K562 (cell line): Measurements from ENCODE around the gene RDH5. TPM values are rescaled to one million over a fixed set of nuclear protein-coding genes. Genes with fewer than 3 reads are reported as not detected.
A peak's percentile ranks its signal among the peaks of the same experiment; 100 is the strongest.

Source experiments
- CBX3 ChIP-seq, 2 experiments: IDR thresholded peaks; 1 replicate in 1 of 2; 2 replicates in 1 of 2; pipeline ENCODE4 v1.6.1; 2012; ENCODE audit warnings: inconsistent platforms in 2 of 2, low read length in 2 of 2, borderline replicate concordance in 1 of 2, control low read depth in 1 of 2
- DNMT1 ChIP-seq: fragments of 450-650 bp; IDR thresholded peaks from 2 replicates; pipeline ENCODE4 v1.6.1; 2016; ENCODE audit warnings: antibody characterized with exemption, mild to moderate bottlenecking
- FOSL1 ChIP-seq: fragments of 200-800 bp; sonication (Bioruptor generic); conservative IDR thresholded peaks from 2 replicates; pipeline ENCODE4 v1.6.1; 2016; ENCODE audit warnings: missing genetic modification characterization, missing compliant biosample characterization
- GATA2 ChIP-seq: sonication (generic); formaldehyde crosslinking; IDR thresholded peaks from 2 replicates; pipeline ENCODE4 v1.4.0; 2020; ENCODE audit warnings: mild to moderate bottlenecking, missing genetic modification reagents
- HBP1 ChIP-seq: fragments of 450-650 bp; formaldehyde crosslinking; IDR thresholded peaks from 2 replicates; pipeline ENCODE4 v1.4.0; 2022; ENCODE audit warnings: missing genetic modification characterization
- KHSRP ChIP-seq: fragments of 450-650 bp; IDR thresholded peaks from 2 replicates; pipeline ENCODE4 v1.6.1; 2017
- KLF13 ChIP-seq: fragments of 450-650 bp; IDR thresholded peaks from 2 replicates; pipeline ENCODE4 v1.6.1; 2016; ENCODE audit warnings: missing genetic modification characterization, low read depth, mild to moderate bottlenecking, missing compliant biosample characterization, moderate library complexity, borderline replicate concordance
- LARP7 ChIP-seq: fragments of 450-650 bp; IDR thresholded peaks from 2 replicates; pipeline ENCODE4 v1.6.1; 2016
- NFXL1 ChIP-seq: fragments of 450-650 bp; formaldehyde crosslinking; IDR thresholded peaks from 2 replicates; pipeline ENCODE4 v1.4.0; 2021; ENCODE audit warnings: mild to moderate bottlenecking
- NR2C1 ChIP-seq, 2 experiments: fragments of 450-650 bp; IDR thresholded peaks; 2 replicates each; pipeline ENCODE4 v1.6.1; 2017; ENCODE audit warnings: mild to moderate bottlenecking in 2 of 2, antibody characterized with exemption in 1 of 2, inconsistent platforms in 1 of 2, missing compliant biosample characterization in 1 of 2, missing genetic modification characterization in 1 of 2
- PHB2 ChIP-seq: fragments of 450-650 bp; IDR thresholded peaks from 2 replicates; pipeline ENCODE4 v1.6.1; 2017; ENCODE audit warnings: low read depth
- PRPF4 ChIP-seq: fragments of 200-400 bp; formaldehyde crosslinking; IDR thresholded peaks from one replicate; pipeline ENCODE4 v1.6.1; 2017; ENCODE audit warnings: low read length, low read depth, mild to moderate bottlenecking; ENCODE audit not compliant: insufficient read depth, poor library complexity, severe bottlenecking
- RBFOX2 ChIP-seq: fragments of 200-400 bp; formaldehyde crosslinking; IDR thresholded peaks from 2 replicates; pipeline ENCODE4 v1.6.1; 2017; ENCODE audit warnings: low read depth, mild to moderate bottlenecking, low read length, moderate library complexity
- RBM15 ChIP-seq: fragments of 200-400 bp; formaldehyde crosslinking; IDR thresholded peaks from 2 replicates; pipeline ENCODE4 v1.6.1; 2018; ENCODE audit warnings: mild to moderate bottlenecking, low read length, moderate library complexity; ENCODE audit not compliant: insufficient read depth
- ZBTB8A ChIP-seq: fragments of 450-650 bp; IDR thresholded peaks from 2 replicates; pipeline ENCODE4 v1.6.1; 2018; ENCODE audit warnings: mild to moderate bottlenecking, moderate library complexity; ENCODE audit not compliant: partially characterized antibody
- ZNF212 ChIP-seq: fragments of 450-650 bp; formaldehyde crosslinking; IDR thresholded peaks from 2 replicates; pipeline ENCODE4 v1.4.0; 2020; ENCODE audit warnings: mild to moderate bottlenecking
- ZNF347 ChIP-seq: fragments of 450-650 bp; formaldehyde crosslinking; IDR thresholded peaks from 2 replicates; pipeline ENCODE4 v1.4.0; 2020; ENCODE audit warnings: low read depth, mild to moderate bottlenecking, moderate library complexity
- polyA plus RNA-seq, 8 experiments: library from polyadenylated mRNA; depleted of rRNA in 4 of 8; stranded (reverse) in 5 of 8; unstranded in 3 of 8; fragments of >200 nt; fragmentation: Nextera tagmentation in 2 of 8; fragmentation: Illumina TruSeq in 1 of 8; extraction: Ambion mirVana in 2 of 8; extraction: Trizol in 1 of 8; gene quantifications; 2 replicates each; pipeline versions ENCODE4 v1.2.1 to v1.2.3, GENCODE V29; 2011 to 2014; ENCODE audit warnings: inconsistent platforms in 1 of 8, missing spikeins in 1 of 8
- total RNA-seq, 7 experiments: library from RNA; depleted of rRNA in 6 of 7; stranded (reverse); fragments of >200 nt in 6 of 7; fragmentation: Illumina TruSeq in 2 of 7; extraction: Trizol in 2 of 7; gene quantifications; 2 replicates each; pipeline versions ENCODE4 v1.2.1 to v1.2.3, GENCODE V29; 2011 to 2021; ENCODE audit warnings: low replicate concordance in 1 of 7
- TF ChIP-seq, protein P1 (sequence below), 2 experiments: fragments of 450-650 bp in 1 of 2; sonication (generic) in 1 of 2; formaldehyde crosslinking in 1 of 2; IDR thresholded peaks; 2 replicates each; pipeline versions ENCODE4 v1.7.1 to v1.9.0; 2016 to 2022; ENCODE audit warnings: inconsistent platforms in 1 of 2, mild to moderate bottlenecking in 1 of 2, missing genetic modification reagents in 1 of 2

The RDH5 gene
- total and polyA plus RNA-seq, 9 of the 15 experiments (the other 6 are each of a cell fraction or from before 2014, with no cell fraction given), result 0.28 to 2.0 (median 1.1) TPM; not detected in 1

GRCh38 chr12:55742719-55743405 is 22.7 kb downstream of the RDH5 start, which contains the start of gene GDF11 (continued):
- TF ChIP-seq, protein P1, sequence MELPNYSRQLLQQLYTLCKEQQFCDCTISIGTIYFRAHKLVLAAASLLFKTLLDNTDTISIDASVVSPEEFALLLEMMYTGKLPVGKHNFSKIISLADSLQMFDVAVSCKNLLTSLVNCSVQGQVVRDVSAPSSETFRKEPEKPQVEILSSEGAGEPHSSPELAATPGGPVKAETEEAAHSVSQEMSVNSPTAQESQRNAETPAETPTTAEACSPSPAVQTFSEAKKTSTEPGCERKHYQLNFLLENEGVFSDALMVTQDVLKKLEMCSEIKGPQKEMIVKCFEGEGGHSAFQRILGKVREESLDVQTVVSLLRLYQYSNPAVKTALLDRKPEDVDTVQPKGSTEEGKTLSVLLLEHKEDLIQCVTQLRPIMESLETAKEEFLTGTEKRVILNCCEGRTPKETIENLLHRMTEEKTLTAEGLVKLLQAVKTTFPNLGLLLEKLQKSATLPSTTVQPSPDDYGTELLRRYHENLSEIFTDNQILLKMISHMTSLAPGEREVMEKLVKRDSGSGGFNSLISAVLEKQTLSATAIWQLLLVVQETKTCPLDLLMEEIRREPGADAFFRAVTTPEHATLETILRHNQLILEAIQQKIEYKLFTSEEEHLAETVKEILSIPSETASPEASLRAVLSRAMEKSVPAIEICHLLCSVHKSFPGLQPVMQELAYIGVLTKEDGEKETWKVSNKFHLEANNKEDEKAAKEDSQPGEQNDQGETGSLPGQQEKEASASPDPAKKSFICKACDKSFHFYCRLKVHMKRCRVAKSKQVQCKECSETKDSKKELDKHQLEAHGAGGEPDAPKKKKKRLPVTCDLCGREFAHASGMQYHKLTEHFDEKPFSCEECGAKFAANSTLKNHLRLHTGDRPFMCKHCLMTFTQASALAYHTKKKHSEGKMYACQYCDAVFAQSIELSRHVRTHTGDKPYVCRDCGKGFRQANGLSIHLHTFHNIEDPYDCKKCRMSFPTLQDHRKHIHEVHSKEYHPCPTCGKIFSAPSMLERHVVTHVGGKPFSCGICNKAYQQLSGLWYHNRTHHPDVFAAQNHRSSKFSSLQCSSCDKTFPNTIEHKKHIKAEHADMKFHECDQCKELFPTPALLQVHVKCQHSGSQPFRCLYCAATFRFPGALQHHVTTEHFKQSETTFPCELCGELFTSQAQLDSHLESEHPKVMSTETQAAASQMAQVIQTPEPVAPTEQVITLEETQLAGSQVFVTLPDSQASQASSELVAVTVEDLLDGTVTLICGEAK (IDR thresholded peaks at IDR 0.05), result peak; percentile 67
- TF ChIP-seq, protein P1 (CRISPR knock-in tag; IDR thresholded peaks at IDR 0.05), result no peak
- TF ChIP-seq FOSL1 (tag) (0 out of 2 replicates have a peak, but pooled peaks have one; percentile 19), ZBTB8A (no peak), RBFOX2 (peak; percentile 55), NR2C1 (IDR thresholded peaks at IDR 0.05) (no peak), NR2C1 (tag; IDR thresholded peaks at IDR 0.05) (no peak), RBM15 (no peak), KHSRP (0 out of 2 replicates have a peak, but pooled peaks have one; percentile 41), ZNF212 (CRISPR knock-in tag) (no peak), ZNF347 (no peak), GATA2 (CRISPR knock-in tag) (peak; percentile 59), PHB2 (peak; percentile 74), DNMT1 (peak; percentile 99), HBP1 (CRISPR knock-in tag) (peak; percentile 96), CBX3 (IDR thresholded peaks at IDR 0.05; ENCODE audit: borderline replicate concordance in 1 of 2, low read length in 2 of 2) (0 out of 3 replicates have a peak, but pooled peaks of 1 of the 2 experiments have one; percentile 22), LARP7 (peak; percentile 99), KLF13 (tag) (no peak), NFXL1 (CRISPR knock-in tag) (no peak), PRPF4 (no peak)
